ENCODE data around the gene DKC1. TPM values are rescaled to one million over a fixed set of nuclear protein-coding genes. Genes with fewer than 3 reads are reported as not detected.

DKC1 gene
- total and polyA plus RNA-seq, 2 donors (not counting 3 experiments of a cell fraction or from before 2014, with no cell fraction given) = 28.6 to 69.1 TPM

- no peaks in the 10 kb centered on the region for H4K20me1 ChIP-seq (replicated peaks; ENCODE audit: control insufficient read depth, extremely low read depth, insufficient read depth, low read length)
- DNase-seq (ENCODE audit: low read depth, low spot score) (no peak), FAIRE-seq (no peak)
- H3K27ac ChIP-seq (ENCODE audit: insufficient read depth, low read depth, low read length) = no peak overlapping the region
- dilution Hi-C loops (cut with MboI; ENCODE audit: extremely low pct_ligation_motif_present, low sequenced_read_pairs) = no loop called here
- H3K4me3 ChIP-seq (replicated peaks in 1 of 3; ENCODE audit: insufficient read depth in 1 of 3, low read depth in 1 of 3, low read length in 3 of 3) = no peak overlapping the region
- no peak overlapping the region for H3K4me2 ChIP-seq (ENCODE audit: insufficient read depth, low read length)
- ChIA-PET CTCF (no interaction called here), POLR2A (no interaction called here)
- H3K9ac ChIP-seq (replicated peaks; ENCODE audit: extremely low read depth, insufficient read depth, low read length) = no peak overlapping the region
- no peaks in the 10 kb centered on the region for H3K79me2 ChIP-seq (ENCODE audit: control insufficient read depth, insufficient read depth, low read length)
- TF ChIP-seq POLR2AphosphoS5 (IDR thresholded peaks at IDR 0.05; ENCODE audit: insufficient read depth, low read depth, low read length) (no peak), CTCF (IDR thresholded peaks at IDR 0.05; ENCODE audit: extremely low read depth in 1 of 2, insufficient read depth in 1 of 2, low read depth in 1 of 2, low read length in 2 of 2) (no peak), FOS (IDR thresholded peaks at IDR 0.05; ENCODE audit: borderline replicate concordance, insufficient read depth, low read length) (no peak), POLR2A (IDR thresholded peaks at IDR 0.05; ENCODE audit: low read depth, low read length) (no peak), JUN (IDR thresholded peaks at IDR 0.05; ENCODE audit: borderline replicate concordance, insufficient read depth, insufficient read length, low read depth) (no peak), GATA2 (IDR thresholded peaks at IDR 0.05; ENCODE audit: insufficient read depth, insufficient read length, low read depth, low read length) (no peak), MYC (IDR thresholded peaks at IDR 0.05; ENCODE audit: low read depth, low read length) (no peak), EZH2 (IDR thresholded peaks at IDR 0.05; ENCODE audit: borderline replicate concordance, low read depth, low read length, severe bottlenecking) (no peak), MAX (IDR thresholded peaks at IDR 0.05; ENCODE audit: insufficient read depth, insufficient read length) (no peak)
- no peaks in the 10 kb centered on the region for H3K9me3 ChIP-seq (replicated peaks; ENCODE audit: control insufficient read depth, insufficient read depth, low read length)
- H3K9me1 ChIP-seq (replicated peaks; ENCODE audit: control insufficient read depth, extremely low read depth, insufficient read depth, low read length) = no peaks in the 10 kb centered on the region
- intact Hi-C loops (cut with micrococcal nuclease) = no loop called here
- H2AFZ ChIP-seq (ENCODE audit: low read depth, low read length) = no peak overlapping the region
- H3K27me3 ChIP-seq (ENCODE audit: control insufficient read depth in 2 of 2, insufficient read depth in 2 of 2, low read length in 2 of 2) = no peaks in the 10 kb centered on the region
- BruUV-seq (replicated peaks) = no TSS peak
- H3K4me1 ChIP-seq (ENCODE audit: control insufficient read depth, extremely low read depth, insufficient read depth, low read length) = no peaks in the 10 kb centered on the region
- H3K36me3 ChIP-seq (ENCODE audit: control insufficient read depth in 2 of 2, extremely low read depth in 1 of 2, insufficient read depth in 2 of 2, low read length in 2 of 2) = no peaks in the 10 kb centered on the region
Measured at GRCh38 chrX:154819771-154820341, 57.2 kb downstream of the DKC1 start.

All from endothelial cell of umbilical vein (primary cell).